AG04449 (cell line): ENCODE data around the gene KCNK3.
"Not testable (repeated sequence)": the region's sequence is repeated elsewhere in the genome, so short reads cannot be mapped to it uniquely, and the experiment has no call there.

Experiments used
- CTCF ChIA-PET: fragments of 350-600 bp; formaldehyde crosslinking; extraction: SDS; loops from one replicate; lab custom pipeline; 2021; ENCODE audit warnings: antibody characterized with exemption; lab: Yijun Ruan, JAX
- POLR2A ChIA-PET: fragments of 400-600, 350-600 bp; formaldehyde crosslinking; extraction: SDS; loops from one replicate; lab custom pipeline; 2020; ENCODE audit warnings: antibody characterized with exemption, inconsistent platforms; lab: Yijun Ruan, JAX
- DNase-seq: peaks from one replicate; pipeline ENCODE4 v3.0.0-alpha.2; 2010; ENCODE audit warnings: low read depth, low spot score
- H3K4me3 ChIP-seq: 2 replicates; pipeline ENCODE4 v1.5.1; 2011; ENCODE audit warnings: low read depth, mild to moderate bottlenecking, control low read depth, low read length
- TF ChIP-seq, protein P1 (sequence below): IDR thresholded peaks from one replicate; pipeline ENCODE4 v1.5.1; 2011; ENCODE audit warnings: mild to moderate bottlenecking, moderate library complexity, low read length, control low read depth, inconsistent platforms; ENCODE audit not compliant: insufficient read depth; ENCODE audit errors: missing control alignments

Gene KCNK3

DNA sequence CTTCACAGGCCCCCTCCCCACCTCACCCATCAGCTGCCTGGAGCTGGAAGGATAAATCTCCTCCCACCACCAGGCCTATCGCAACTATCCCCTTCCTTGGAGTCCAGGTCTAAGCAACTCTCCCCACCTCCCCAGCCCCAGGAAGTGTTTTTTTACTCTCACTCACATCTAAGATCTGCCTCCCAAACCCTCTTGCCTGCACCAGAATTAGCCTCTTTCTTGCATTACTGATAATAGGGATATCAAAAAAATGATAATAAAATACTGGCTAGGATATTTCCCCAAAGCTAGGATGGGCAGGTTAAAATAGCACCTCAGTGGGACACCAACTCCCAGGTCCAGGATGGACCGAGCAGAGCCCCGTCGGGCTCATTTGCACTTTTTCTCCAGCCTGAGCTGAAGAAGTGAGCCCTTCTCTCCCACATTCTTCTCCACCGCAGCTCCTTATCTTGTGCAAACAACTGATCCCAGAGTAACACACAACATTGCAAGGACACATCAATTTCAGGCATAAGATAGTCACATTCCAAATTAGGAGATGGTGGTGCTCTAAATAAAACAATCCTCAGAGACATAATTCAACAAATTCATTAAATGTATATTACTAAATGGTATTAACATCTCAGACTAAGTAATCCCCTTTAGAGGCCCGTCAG, 33.7 kb upstream of the KCNK3 start:
- ChIA-PET CTCF (interaction anchor here (1.2 kb wide), 1 partner anchor 26 kb away, joined by 3 read pairs; no protein-coding TSS in a partner anchor), POLR2A (interaction anchor here (0.6 kb wide), 1 partner anchor 82 kb away, joined by 3 read pairs; no protein-coding TSS in a partner anchor)

DNA sequence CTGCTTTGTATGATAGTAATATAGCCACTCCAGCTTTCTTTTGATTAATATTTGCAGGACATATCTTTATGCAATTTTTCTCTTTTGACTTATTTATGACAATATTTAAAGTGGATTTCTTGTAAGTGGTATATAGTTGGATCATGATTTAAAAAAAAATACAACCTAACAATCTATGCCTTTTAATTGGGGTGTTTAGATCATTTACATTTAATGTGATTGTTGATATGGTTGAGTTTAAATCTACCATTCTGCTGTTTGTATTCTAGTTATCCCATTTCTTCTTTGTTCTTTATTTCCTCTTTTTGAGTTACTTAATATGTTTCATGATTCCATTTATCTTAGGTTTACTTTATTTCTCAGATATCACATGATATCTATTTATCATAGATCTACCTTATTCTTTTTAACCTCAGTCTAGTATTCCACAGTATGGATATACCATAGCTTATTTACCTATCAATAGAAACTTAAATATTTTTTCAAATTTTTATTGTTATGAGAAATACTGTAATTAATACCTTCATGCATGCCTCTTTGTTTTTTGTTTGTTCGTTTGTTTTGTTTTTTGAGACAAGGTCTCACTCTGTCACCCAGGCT, 32.1 kb upstream of the KCNK3 start:
- POLR2A ChIA-PET = no interaction called here
- TF ChIP-seq, protein P1, sequence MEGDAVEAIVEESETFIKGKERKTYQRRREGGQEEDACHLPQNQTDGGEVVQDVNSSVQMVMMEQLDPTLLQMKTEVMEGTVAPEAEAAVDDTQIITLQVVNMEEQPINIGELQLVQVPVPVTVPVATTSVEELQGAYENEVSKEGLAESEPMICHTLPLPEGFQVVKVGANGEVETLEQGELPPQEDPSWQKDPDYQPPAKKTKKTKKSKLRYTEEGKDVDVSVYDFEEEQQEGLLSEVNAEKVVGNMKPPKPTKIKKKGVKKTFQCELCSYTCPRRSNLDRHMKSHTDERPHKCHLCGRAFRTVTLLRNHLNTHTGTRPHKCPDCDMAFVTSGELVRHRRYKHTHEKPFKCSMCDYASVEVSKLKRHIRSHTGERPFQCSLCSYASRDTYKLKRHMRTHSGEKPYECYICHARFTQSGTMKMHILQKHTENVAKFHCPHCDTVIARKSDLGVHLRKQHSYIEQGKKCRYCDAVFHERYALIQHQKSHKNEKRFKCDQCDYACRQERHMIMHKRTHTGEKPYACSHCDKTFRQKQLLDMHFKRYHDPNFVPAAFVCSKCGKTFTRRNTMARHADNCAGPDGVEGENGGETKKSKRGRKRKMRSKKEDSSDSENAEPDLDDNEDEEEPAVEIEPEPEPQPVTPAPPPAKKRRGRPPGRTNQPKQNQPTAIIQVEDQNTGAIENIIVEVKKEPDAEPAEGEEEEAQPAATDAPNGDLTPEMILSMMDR = no peak
- DNase-seq = no peak
- CTCF ChIA-PET = interaction anchor here (0.7 to 1.2 kb wide), 2 partner anchors 85 to 88 kb away, joined by 3 to 4 read pairs; no protein-coding TSS in a partner anchor
- H3K4me3 ChIP-seq = no peak overlapping the region

More for the DNA sequence above, 33.7 kb upstream of the KCNK3 start:
- no peak overlapping the region for H3K4me3 ChIP-seq
- TF ChIP-seq, protein P1 = no peak
- no peak for DNase-seq

DNA sequence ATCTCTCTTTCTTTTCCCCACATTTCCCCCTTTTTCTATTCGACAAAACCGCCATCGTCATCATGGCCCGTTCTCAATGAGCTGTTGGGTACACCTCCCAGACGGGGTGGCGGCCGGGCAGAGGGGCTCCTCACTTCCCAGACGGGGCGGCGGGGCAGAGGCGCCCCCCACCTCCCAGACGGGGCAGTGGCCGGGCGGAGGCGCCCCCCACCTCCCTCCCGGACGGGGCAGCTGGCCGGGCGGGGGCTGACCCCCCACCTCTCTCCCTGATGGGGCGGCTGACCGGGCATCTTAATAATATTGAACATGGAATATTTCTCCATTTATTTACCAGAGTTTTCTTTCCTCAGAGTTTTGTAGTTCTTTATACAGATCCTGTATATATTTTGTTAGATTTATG, 27.2 kb upstream of the KCNK3 start:
- CTCF ChIA-PET, H3K4me3 ChIP-seq, DNase-seq, POLR2A ChIA-PET: not testable (repeated sequence)

DNA sequence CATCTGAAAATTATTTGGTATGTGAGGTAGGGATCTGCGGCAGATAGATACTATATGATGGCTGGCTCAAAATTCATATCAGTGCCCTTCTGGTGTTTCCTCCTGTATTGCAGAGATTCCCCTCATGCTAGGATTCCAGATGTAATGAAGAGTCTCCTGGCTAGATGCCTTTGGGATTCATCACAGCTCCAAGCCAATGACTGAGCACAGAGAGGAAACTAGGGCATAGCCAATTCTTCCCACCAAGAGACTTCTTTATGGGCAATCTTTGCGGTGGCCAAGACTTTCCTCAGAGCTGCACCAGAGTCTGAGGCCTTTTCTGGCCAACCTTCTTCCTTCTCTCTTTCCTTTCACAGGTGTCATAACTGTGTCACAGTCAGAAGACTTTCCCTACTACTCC, 25.9 kb upstream of the KCNK3 start:
- no peak overlapping the region for H3K4me3 ChIP-seq
- no peak for DNase-seq
- POLR2A ChIA-PET = no interaction called here
- TF ChIP-seq, protein P1 = no peak
- CTCF ChIA-PET = no interaction called here

DNA sequence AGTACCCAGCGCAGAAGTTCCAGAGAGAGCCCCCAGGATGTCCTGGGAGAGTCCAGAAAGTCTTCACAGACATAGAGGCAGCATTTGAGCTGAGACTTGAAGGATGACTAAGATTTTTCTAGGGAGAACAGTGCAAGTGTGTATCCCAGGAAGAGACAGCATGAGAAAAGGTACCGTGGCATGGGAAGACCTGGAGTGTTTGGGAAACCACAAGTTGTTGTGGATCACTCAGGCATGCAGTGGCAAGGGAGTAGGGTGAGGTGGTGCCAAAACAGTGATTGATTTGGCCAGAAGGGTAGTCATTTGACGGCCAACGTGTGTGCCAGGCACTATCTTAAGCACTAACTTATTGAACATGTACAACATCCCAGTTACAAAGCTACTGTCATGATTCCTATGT, 24.5 kb upstream of the KCNK3 start:
- ChIA-PET POLR2A (no interaction called here), CTCF (no interaction called here)
- DNase-seq = no peak
- TF ChIP-seq, protein P1 = no peak
- no peak overlapping the region for H3K4me3 ChIP-seq

DNA sequence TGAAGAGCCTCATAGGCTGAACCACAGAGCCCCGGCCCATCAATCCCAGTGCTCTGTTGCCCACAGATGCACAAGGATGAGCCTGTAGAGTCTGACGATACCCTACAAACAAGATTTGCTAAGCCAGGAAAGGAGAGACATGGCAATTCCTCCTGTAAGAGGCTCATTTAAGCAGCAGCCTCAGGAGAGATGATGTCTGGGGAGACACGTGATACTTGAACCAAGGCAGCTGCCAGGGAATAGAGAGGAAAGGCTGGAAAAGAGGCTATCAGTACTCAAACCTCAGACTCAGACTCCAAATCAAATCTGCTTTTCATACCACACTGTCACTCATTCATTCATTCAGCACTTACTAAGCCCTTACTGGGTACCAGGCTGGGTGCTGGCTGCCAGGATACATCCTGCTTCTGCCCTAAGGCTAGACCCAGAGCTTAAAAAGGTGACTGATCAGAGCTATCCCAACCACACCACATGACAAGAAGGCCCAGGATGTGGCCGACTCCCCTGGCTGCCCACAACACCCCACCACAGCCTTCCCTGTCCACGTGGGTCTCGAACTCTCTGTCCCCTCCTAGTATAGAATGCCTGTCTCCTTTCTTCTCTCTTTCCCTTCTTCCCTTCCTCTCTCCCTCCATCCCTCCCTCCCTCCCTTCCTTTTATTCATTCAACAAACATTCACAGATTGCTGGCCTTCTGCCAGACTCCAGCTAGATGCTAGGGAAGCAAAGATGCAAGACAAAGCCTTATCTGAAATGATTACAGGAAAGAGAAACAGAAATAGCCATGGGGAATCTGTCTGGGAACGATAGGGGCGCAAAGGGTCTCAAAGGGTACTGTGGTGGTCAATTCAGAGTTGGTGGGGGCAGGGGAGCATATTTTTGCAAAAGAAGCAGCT, 23.4 kb upstream of the KCNK3 start:
- H3K4me3 ChIP-seq = no peak overlapping the region
- ChIA-PET CTCF (interaction anchor here (1.3 kb wide), 1 partner anchor 22 kb away, joined by 4 read pairs; no protein-coding TSS in a partner anchor), POLR2A (no interaction called here)
- TF ChIP-seq, protein P1 = no peak
- no peak for DNase-seq
